ENCODE measurements around the gene CACNG6.
"Not testable (repeated sequence)": the region's sequence is repeated elsewhere in the genome, so short reads cannot be mapped to it uniquely, and the experiment has no call there.

Gene CACNG6

GRCh38 chr19:54002495-54003315 is 11.3 kb downstream of the CACNG6 start:
- DNase-seq: no peak

- DNase-seq: no peak
Observed at GRCh38 chr19:54009440-54009839, 18.0 kb downstream of the CACNG6 start.

- no peak for DNase-seq
Observed at GRCh38 chr19:54010474-54010873, 19.0 kb downstream of the CACNG6 start.

- DNase-seq: no peak
Observed at GRCh38 chr19:54011507-54012211, 20.2 kb downstream of the CACNG6 start.

- DNase-seq: no peak
Observed at GRCh38 chr19:54013866-54014265, 22.4 kb downstream of the CACNG6 start.

GRCh38 chr19:54014920-54015560 is 23.6 kb downstream of the CACNG6 start:
- DNase-seq: peak; percentile 27

GRCh38 chr19:54017261-54017660 is 25.8 kb downstream of the CACNG6 start:
- DNase-seq: no peak

- DNase-seq: no peak
Observed at GRCh38 chr19:54021363-54021762, 29.9 kb downstream of the CACNG6 start.

- DNase-seq: no peak
Observed at GRCh38 chr19:54021932-54022331, 30.5 kb downstream of the CACNG6 start.

GRCh38 chr19:54023191-54023590 is 31.8 kb downstream of the CACNG6 start:
- DNase-seq: no peak

GRCh38 chr19:54024660-54025059 is 33.2 kb downstream of the CACNG6 start:
- no peak for DNase-seq

GRCh38 chr19:54026656-54027055 is 35.2 kb downstream of the CACNG6 start:
- no peak for DNase-seq

GRCh38 chr19:54029301-54029700 is 37.9 kb downstream of the CACNG6 start:
- DNase-seq: no peak

GRCh38 chr19:54029930-54030490 is 38.6 kb downstream of the CACNG6 start:
- DNase-seq: peak; percentile 67

GRCh38 chr19:54030895-54031586 is 39.6 kb downstream of the CACNG6 start:
- DNase-seq: peak; percentile 42

- DNase-seq: no peak
Observed at GRCh38 chr19:54035215-54036178, 44.1 kb downstream of the CACNG6 start.

- DNase-seq: not testable (repeated sequence)
Observed at GRCh38 chr19:54036542-54036941, 45.1 kb downstream of the CACNG6 start.

GRCh38 chr19:54040003-54040402 is 48.6 kb downstream of the CACNG6 start:
- no peak for DNase-seq

- DNase-seq: no peak
Observed at GRCh38 chr19:54041969-54042606, 50.7 kb downstream of the CACNG6 start.

- no peak for DNase-seq
Observed at GRCh38 chr19:54042989-54043388, 51.6 kb downstream of the CACNG6 start.

GRCh38 chr19:54045771-54046170 is 54.3 kb downstream of the CACNG6 start:
- DNase-seq: no peak

Data from NCI-H2227 treated with DMSO at 0.1 percent for 48 hours (cell line).